ENCODE data around the gene CDCP2.

The CDCP2 gene

DNA sequence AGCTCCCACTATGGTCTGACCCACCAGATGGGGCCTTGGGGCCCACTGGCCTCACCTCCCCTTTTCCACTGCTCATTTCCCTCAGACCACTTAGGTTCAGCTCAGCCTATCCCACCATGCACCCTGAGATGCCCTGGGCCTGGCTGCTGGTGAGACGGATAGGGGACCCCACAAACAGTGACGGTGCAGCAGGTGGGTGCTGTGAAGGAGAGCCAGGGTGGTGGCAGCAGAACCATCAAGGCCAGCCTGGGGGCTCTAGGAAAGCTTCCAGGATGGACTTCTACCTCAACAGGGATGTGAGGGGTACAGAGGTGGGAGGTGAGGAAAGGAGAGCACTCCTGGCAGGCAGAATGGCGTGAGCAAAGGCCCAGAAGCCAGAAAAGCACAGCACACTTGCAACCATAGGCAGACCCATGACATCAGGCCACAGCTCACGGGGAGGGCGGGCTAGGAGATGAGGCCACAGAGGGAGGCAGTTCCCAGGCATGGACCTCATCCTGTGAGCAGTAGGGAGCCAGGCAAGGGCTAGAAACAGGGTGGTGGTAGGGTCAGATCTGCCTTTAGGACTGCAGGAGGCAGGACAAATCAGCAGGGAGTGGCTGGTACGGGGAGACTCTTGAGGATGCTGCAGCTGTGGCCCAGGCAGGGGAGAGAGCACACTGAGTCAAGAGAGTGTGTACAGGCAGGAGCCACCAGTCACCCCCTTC is 24.0 kb upstream of the CDCP2 start:
- ChIA-PET CTCF (interaction anchor here (1.5 kb wide), 1 partner anchor 9 kb away, joined by 3 read pairs; no protein-coding TSS in a partner anchor), POLR2A (no interaction called here)
- no peak for DNase-seq (ENCODE audit: extremely low spot score)

DNA sequence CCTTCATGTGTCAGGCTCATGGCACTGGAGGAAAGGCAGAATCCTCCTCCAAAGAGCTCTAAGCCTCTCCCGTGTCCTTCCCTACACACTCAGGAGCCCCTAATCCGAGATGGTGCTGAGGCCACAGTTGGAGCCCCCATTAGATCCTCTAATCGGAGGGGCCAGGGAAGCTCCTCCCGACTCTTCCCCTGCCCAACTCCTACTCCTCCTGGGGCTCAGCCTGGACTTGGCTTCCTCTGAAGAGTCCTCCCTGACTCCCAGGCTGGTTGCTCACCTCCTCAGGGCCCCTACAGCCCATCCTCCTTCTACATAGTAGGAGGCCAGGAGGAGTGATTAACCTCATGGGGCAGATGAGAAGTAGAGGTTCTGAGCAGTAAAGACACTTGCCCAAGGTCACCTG is 21.3 kb upstream of the CDCP2 start:
- POLR2A ChIA-PET: no interaction called here
- no peak for DNase-seq (ENCODE audit: extremely low spot score)
- CTCF ChIA-PET: interaction anchor here (1.1 to 1.5 kb wide), 2 partner anchors 7 to 25 kb away, joined by 3 to 6 read pairs; no protein-coding TSS in a partner anchor
- TF ChIP-seq, protein P1, sequence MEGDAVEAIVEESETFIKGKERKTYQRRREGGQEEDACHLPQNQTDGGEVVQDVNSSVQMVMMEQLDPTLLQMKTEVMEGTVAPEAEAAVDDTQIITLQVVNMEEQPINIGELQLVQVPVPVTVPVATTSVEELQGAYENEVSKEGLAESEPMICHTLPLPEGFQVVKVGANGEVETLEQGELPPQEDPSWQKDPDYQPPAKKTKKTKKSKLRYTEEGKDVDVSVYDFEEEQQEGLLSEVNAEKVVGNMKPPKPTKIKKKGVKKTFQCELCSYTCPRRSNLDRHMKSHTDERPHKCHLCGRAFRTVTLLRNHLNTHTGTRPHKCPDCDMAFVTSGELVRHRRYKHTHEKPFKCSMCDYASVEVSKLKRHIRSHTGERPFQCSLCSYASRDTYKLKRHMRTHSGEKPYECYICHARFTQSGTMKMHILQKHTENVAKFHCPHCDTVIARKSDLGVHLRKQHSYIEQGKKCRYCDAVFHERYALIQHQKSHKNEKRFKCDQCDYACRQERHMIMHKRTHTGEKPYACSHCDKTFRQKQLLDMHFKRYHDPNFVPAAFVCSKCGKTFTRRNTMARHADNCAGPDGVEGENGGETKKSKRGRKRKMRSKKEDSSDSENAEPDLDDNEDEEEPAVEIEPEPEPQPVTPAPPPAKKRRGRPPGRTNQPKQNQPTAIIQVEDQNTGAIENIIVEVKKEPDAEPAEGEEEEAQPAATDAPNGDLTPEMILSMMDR (IDR thresholded peaks at IDR 0.05; ENCODE audit: control extremely low read depth, extremely low read depth, low read depth, missing control alignments): no peak

More for the DNA sequence above, 24.0 kb upstream of the CDCP2 start:
- TF ChIP-seq, protein P1 (IDR thresholded peaks at IDR 0.05; ENCODE audit: control extremely low read depth, extremely low read depth, low read depth, missing control alignments): no peak

DNA sequence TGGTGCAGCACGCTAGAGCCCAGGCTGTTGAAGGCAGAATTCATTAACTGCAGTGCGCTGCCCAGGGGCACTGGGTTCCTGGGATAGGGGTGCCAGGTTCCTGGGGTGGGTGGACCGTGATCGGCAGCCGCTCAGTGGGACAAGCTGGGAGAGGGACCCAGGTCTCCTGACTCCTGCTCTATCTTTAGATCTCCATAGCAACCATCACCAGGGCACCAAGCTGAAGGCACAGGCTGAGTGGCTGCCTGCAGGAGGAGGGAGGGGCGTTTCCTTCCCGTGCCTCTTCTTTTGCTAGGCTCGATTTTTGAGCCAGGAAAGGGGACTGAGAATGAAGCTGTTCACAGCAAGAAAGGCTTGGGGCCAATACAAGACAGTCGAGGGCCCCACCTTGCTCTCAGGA is 20.9 kb upstream of the CDCP2 start:
- POLR2A ChIA-PET: no interaction called here
- CTCF ChIA-PET: interaction anchor here (1.1 to 1.5 kb wide), 2 partner anchors 8 to 25 kb away, joined by 3 to 6 read pairs; no protein-coding TSS in a partner anchor

DNA sequence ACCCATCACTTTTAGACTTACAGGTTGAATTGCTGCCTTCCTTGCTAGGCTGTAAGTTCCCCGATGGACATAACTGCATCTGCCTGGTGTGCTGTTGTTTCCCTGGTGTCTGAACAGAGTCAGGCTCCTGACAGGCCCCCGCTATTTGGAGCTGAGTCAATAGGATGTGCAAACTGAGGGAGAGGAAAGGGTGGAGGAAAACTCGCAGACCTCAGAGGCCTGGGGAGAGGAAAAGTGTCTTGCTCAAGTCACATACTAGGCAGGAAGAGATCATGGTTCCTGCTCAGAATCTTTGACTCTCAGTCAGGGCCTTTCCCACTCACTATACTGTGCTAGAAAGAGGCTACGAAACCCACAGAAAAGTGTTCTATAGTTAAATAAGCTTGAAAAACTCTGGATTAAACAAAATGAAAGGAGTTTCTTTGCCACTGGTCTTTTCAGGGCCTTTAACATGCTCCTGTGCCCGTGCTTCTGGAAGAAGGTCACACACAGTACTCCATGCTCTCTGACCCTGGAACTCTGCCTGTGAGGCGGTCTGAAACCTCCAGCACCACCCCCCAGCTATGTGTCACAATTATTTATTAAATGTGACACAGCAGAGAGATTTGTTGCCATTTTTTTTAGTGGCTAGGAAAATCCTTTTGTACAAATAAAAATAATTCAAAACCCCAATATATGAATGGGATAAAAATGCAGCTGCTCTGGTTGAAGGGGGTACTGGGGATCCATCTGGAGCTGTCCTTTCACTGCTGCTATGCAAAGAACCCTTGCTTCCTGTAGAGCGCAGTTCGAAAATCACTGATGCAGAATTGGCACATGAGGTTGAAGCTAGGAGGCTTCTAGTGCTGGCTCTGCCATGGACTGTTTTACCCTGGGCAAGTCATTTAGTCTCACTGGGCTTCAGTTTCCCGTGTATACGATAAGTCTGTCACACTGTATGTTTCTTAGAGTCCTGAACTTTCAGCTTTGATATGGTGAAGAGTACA is 20.1 kb upstream of the CDCP2 start:
- ChIA-PET CTCF (interaction anchor here (1.1 to 2.5 kb wide), 3 partner anchors 9 to 26 kb away, joined by 3 to 6 read pairs (median 5); no protein-coding TSS in a partner anchor), POLR2A (no interaction called here)
- DNase-seq (ENCODE audit: extremely low spot score): no peak
- TF ChIP-seq, protein P1 (IDR thresholded peaks at IDR 0.05; ENCODE audit: control extremely low read depth, extremely low read depth, low read depth, missing control alignments): no peak

More for the DNA sequence above, 20.9 kb upstream of the CDCP2 start:
- TF ChIP-seq, protein P1 (IDR thresholded peaks at IDR 0.05; ENCODE audit: control extremely low read depth, extremely low read depth, low read depth, missing control alignments): no peak
- DNase-seq (ENCODE audit: extremely low spot score): no peak

DNA sequence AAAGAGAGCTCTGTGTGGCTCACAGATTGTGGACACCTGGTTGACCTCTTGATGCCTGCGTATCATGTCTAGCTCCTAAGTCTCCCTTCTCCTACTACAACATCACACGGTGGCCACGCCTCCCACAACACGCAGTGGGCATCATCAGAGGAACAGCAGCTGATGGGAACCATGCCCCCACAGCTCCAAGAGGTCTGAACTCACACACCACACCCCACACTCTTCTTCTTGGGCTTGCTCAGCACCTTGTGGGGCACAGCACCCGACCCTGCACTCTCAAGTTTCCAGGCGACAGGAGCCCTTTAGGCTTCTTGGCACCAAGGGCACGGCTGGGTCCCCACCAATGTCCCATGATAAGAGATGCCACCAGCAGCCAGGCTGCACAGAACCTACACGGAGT is 18.8 kb upstream of the CDCP2 start:
- POLR2A ChIA-PET: no interaction called here
- CTCF ChIA-PET: interaction anchor here (1.4 to 2.5 kb wide), 3 partner anchors 10 to 49 kb away, joined by 3 to 9 read pairs (median 5); no protein-coding TSS in a partner anchor
- DNase-seq (ENCODE audit: extremely low spot score): no peak
- TF ChIP-seq, protein P1 (IDR thresholded peaks at IDR 0.05; ENCODE audit: control extremely low read depth, extremely low read depth, low read depth, missing control alignments): no peak

DNA sequence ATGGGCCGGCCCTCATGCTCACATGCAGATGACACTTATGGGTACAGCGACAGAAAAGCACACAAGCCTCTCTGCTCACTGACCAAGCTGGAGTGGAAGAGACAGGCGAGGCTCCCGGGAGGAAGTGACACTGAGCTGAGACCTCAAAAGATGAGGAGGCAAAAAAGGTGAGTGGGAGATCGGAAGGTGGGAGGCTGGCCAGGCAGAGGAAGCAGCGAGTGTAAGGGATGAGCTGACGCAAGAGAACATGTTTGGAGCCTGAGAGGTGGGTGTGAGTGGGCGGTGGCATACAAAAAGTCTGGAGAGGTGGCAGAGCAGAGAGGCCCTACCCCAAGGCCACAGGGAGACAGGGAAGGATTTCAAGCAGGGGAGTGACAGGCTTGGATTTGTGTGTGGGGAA is 18.2 kb upstream of the CDCP2 start:
- POLR2A ChIA-PET: no interaction called here
- TF ChIP-seq, protein P1 (IDR thresholded peaks at IDR 0.05; ENCODE audit: control extremely low read depth, extremely low read depth, low read depth, missing control alignments): no peak
- CTCF ChIA-PET: interaction anchor here (1.1 to 2.5 kb wide), 4 partner anchors 9 to 49 kb away, joined by 3 to 9 read pairs (median 4); no protein-coding TSS in a partner anchor
- no peak for DNase-seq (ENCODE audit: extremely low spot score)

All from GM10248 (cell line).